GM18517 (cell line): ENCODE results near the gene TBC1D22A.

Experiments
- ATAC-seq: cut with Tn5 transposase; IDR thresholded peaks from one replicate; pipeline ENCODE4 v1.9.1; 2021; ENCODE audit warnings: mild to moderate bottlenecking, moderate library complexity; ENCODE audit not compliant: unreplicated experiment

Gene TBC1D22A

DNA sequence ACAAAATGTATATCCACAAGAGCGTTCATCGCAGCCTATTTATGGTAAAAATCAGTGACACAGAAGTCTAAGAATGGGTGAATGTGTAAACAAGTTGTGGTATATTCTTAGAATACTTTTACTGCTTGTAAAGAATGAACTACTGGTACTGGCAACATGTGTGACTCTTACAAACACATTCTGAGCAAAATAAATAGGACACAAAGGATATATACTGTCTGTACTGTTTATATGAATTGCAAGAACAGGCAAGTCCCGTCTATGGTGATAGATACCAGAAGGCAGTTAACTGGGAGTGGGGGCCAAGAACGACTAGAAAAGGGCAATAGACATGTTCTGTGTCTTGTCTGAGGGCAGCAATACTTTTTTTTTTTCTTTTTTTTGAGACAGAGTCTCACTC lies 112.6 kb downstream of the TBC1D22A start:
- ATAC-seq: no peak

DNA sequence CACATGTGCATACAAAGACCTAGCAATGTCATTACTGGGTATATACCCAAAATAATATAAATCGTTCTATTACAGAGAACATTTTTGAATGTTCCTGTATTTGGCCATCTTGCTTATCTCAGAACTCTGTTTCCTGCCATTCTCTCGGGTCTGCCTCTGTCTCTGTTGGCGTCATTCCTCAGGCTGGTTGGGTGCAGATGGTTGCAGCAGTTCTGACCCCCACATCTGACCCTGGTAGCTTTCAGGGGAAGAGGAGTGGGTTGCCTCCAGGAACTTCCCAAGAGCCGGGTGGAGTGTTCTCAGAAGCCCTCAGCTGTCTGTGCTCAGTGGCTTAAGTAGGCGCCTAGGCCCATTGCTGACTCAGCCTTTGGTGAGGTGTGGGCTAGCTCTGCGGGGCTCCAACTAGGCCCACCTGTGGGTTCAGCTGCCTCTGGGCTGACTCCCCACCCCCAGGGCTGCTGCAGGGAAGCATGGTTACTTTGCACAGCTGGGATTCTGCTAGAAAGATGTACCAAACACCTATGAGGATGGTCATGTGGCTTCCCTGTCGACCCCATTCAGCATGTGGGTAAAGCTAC lies 114.0 kb downstream of the TBC1D22A start:
- no peak for ATAC-seq

DNA sequence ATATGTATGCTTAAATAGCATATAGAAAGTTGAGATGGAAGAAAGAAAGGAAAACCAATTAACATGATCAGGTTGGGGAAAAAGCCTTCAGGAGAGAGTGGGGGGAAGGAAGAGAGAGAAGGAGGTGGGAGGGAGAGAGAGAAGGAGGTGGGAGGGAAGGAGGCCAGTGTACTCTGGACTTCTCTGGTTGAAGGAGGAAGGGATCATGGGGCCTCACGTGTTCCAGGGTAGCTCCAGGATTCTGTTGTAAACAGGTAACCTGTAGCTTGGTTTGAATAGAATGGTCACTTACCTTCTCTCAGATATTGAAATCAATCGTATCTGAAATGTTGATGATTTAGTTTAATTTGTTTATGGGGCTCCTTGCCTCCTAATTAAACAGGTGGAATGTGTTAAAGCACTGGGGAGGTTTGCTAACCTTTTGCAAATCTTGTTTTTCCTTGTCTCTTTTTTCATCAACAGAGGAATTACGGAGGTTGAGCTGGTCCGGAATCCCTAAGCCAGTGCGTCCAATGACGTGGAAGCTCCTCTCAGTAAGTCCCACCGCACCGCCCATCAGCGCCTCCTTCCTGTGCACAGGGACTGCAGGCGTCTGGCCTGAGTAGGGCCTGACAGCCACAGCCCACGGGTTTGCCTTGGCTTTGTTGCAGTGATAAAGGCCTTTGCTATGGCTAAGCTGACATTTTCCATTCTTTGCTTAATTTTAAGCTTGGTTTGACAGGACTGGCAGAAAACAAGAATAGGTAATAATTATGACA lies 115.9 kb downstream of the TBC1D22A start:
- ATAC-seq: no peak

DNA sequence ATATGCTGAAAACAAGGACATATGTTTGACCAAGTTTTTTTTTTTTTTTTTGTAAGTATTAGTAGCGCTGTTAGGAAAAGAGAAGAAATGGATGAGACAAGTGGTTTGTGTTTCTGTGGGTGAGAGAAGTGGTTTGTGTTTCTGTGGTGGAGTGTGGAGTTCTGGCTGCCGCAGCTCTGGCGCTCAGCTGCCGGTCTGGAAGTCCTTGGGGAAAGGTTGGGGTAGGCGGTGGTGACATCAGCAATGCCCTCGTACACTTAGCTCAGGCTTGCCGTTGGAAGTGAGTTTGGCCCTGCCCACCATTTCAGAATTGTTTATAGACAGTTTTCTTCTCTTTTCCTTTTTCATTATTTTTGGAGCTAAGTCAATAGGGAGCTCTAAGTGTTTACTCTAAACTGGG lies 116.6 kb downstream of the TBC1D22A start:
- no peak for ATAC-seq

DNA sequence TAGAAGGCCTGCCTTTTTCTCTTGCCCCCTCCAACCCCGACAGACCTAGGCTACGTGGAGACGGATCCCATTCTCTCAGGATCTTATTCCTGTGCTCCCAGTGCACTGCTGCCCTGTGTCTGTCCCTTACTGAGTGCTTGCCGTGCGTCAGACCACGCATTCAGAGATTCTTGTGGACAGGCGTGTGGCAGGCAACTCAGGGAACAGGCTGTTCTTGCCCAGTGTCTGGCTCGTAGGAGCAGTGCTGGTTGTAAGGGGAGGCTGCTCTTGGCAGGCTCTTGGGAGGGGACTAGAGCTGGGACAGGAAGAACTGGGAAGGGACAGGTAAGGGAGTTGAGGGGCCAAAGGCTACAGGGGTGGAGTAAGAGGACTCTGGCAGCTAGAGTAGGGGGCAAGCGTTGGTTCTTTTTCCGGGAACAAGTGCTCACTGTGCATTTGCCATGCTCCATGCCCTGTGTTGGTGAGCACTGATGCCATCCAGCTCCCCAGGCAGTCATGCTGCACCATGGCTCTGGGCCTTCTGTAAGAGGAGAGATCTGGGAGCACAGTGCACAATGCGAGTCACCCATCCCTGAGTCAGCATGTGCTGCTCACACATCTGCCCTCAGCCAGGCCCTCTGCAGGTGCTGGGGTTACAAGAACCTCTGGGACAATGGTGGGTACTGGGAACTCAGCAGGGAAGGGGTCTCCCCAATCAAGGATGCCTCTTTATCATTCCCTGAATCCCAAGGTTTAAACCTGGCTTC lies 119.1 kb downstream of the TBC1D22A start:
- no peak for ATAC-seq

DNA sequence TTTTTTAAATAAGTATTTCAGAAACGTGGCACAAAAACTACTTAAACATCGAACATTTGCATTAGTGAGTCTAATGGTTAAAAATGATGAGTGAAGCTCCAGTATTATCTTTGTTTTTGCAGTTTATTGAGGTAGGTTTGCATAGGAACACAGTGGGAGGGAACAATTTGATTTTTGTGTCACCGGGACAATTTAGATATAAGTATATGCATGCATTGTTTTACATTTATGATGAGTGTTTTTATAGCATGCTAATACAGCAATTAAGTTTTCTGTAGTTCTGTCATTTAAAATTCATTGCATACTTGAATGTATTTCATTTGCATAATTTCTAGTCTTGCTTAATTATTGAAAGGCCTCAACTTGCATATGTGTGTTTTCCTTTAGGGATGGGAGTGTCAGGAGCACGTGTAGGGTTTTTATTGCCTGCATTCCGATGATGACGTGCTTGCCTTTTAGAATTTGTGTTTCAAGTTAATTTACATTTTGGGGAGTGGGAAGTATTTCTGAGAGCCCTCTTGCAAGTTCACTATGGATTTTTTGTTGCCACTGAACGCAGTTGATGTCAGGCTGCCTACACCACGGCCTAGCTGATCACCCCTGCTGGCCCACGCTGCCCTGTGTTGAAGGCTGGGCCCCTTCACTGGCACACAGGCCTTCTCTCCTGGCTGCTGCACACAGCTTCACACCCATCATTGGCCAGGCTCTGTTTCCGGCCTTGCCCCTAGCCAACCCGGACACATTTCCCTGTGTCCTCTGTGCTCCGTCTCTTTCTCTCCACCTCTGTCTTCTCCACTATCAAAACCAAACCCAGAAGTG lies 120.9 kb downstream of the TBC1D22A start:
- no peak for ATAC-seq

DNA sequence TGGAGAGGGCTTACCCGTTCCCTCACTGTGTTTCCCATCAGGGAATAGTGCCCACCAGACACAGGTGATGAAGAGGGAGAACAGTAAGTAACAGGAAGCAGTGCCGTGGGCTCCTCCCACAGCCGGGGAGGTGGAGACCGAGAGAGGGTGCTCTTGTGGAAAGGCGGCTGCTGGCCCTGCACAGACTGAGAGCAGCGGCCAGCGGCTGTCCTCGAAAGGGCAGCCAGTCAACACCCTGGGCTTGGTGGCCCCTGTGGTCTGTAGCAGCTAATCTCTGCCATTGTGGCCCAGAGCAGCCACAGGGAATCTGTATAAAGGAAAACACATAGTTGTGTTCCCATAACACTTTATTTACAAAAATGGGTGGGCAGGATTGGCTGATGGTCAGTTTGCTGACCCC lies 121.9 kb downstream of the TBC1D22A start:
- ATAC-seq: no peak

DNA sequence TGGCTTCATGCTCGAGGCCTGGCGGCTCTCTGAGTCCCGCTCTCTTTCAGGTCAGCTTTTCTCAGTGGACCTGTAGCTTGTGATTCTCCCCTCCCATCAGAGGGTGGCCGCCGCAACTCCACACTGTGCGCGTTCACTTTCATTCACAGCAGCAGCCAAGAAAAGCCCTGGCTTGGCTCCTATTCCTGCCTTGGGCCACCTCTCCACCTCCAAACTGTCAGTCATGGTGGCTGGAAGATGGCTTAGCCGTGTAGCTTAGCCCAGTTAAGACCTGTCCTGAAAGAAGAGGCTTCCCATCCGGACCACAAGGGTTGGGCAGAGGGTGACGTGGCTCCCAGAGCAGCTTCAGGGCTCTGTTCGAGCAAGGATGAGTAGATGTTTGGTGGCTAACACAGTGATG lies 125.5 kb downstream of the TBC1D22A start:
- no peak for ATAC-seq

DNA sequence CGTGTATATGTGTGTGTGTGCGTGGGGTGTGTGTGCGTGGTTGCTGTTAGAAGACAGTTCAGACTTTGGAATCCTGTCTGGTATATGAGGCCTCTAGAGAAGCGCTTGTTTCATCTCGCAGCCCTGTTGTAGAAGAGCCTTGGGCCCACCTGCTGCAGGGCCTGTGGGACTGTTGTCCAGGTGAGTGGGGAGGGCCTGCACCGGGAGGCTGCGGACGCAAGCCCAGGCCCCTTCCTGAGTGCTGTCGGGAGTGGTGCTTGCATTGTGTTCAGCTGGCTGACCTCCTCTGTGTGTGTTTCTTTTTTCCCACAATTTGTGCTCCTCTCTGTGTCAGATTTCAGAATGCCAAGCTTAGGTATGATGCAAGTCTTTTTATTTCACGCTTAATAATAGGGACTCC lies 128.4 kb downstream of the TBC1D22A start:
- no peak for ATAC-seq

DNA sequence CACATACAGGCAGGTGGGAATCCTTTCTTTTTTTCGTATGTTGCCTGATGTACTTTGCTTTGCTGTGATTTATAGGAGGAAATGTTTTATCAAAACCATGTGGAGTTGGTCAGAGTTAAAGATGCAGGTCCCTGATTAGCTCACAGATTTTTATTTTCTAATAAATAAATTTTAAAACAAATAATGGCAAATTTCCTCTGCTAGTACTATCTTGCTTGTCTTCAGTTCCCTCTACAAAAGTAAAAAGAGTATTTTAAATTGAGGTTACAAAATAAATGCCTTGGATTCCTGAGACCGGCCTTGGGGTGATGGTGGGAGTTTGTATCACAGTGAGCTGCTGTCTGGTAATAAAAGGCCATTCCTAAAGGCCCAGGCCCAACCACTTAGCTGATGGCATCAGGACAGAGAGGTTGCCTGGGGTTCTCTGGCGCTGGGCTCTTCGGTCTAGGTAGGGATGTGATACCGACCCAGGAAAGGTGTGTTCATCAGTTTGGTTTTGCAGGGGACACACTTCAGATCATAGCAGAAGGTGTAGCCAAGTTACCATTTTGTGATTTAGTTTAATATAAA lies 129.0 kb downstream of the TBC1D22A start:
- ATAC-seq: no peak

DNA sequence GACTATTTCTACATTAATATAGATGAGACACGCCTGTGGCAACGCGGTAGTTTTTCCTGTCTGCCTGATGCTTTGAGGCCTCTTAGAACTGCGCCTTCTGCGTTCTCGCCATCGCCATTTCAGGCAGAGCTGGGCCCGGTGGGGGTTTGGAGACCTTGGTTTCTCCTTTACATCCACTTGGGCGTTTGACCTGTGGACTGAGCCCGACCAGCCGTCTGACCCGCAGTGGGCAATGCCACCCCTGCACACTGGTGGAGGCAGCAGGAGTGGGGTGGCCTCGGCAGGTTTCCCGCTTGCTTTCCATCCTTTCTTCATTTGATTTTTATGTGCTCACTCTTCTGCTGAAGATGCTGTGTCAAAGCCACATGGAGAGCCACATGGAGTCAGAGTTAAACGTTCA lies 130.4 kb downstream of the TBC1D22A start:
- no peak for ATAC-seq

DNA sequence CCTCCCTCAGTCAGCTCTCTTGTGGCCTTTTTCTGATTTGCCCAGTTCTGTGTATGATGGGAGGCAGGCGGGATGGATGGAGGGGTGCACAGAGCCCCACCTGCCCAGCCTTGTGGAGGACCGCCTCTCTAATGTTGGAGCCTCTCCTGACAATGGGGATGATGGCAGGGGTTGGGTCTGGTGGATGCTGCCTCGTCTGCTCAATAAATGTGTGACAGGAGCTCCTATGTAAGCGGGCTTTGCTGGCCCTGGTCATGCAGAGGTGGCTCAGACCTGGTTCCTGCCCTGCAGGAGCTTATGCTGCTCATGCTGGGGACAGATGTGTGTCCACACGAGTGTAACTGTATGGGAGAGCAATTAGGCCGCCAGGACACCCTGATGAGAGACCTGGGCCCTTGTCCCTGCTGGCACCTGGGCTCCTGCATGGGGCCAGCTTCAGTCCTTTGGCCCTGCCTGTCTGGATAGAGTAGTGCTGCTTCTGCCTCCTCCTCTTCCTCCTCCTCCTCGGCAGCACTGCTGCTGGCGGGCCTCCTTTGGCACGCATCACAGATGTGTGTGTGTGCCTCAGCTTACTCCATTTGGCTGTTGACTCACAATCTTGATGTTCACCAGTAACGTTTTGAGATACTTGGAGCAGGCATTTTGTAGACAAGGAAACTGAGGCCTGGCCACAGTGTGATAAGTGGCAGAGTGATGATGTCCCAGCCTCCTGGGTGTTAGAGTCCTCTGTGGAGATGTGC lies 131.0 kb downstream of the TBC1D22A start:
- no peak for ATAC-seq

DNA sequence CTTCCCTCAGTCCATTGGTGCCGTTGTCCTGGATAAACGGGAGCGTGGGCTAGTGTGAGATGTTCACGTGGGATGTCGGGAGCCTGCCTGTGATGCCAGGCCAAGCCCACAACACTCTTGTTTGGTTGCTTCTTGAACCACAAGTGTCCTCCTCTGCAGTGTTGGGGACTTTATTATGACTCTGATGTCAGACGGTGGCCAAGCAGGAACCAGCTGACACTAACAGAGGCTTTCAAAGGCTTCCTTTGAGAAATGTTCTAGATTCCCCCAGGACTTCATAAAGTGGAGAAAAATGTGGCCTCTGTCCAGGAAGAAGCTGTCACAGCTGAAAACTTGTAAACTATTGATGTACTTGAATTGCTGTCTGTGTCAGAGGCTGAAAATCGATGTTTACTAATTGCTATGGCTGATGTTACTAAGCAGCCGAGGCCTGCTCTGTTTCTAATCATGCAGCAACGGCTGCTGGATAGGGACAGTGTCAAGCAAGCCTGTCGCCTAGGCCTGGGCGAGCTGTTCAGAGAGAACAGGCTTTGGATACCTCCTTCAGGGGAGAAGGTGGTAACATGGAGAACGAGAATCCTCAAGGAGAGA lies 131.7 kb downstream of the TBC1D22A start:
- no peak for ATAC-seq

DNA sequence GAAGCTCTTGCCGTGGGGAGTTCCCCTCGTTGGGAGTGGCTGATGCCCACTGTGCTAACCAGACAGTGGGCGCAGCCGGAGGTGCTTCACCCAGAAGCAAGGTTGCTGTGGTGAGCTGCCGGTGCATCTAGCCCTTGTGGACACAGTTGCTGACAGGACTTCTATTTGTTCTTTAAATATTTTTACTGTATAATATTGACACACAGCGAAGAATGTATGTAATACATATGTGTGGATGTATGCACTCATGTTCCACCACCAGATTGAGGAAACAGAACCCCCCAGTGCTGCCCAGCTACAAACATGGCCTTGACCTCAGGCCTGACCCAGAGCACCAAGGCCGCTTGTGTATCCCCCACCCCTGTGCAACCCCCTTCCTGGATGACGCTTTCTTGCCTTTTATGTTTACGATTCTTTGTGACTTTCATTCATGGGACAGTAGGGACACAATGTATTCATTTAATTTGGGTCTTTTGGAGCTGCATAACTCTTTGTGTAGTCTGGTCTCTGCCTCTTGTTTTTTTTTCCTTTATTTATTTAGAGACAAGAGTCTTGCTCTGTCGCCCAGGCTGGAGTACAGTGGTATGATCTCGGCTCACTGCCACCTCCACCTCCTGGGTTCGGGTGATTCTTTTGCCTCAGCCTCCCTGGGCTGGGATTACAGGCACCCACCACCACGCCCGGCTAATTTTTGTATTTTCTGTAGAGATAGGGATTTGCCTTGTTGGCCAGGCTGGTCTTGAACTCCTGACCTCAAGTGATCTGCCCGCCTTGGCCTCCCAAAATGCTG lies 132.6 kb downstream of the TBC1D22A start:
- ATAC-seq: no peak

DNA sequence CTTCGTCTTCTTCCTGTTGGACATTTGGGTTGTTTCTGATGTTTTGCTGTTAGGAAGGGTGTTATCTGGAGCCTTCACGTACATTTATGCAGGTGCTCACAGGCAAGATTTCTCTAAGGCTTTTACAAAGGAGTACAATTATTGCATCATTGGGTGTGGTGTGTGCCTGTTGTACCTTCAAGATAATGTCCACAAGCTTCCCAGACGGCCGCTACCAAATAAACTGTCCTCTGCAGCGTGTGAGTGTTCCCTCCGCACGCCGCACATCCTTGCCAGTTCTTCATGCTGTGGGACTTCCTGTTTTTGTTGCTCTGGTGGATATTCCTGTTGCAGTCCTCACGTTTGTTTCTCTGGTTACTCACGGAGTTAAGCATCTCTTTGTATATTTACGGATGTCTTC lies 133.3 kb downstream of the TBC1D22A start:
- no peak for ATAC-seq

DNA sequence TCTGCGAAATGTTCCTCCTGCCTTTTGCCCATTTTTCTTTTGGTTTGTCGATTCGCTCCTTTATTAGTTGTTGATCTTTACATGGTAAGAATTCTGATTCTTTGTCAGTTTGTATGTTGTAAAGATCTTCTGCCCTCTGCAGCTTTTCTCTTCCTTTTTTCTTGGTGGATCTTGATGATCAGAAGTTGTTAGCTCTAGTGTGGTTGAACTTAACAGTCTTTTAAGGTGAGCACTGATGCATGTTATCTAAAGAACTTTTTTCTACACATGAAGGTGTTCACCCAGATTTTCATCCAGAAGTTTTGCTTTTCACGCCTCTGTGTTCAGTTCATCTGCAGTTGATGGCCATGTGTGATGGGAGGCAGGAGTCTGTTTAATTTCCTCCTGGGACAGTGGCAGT lies 133.7 kb downstream of the TBC1D22A start:
- no peak for ATAC-seq

DNA sequence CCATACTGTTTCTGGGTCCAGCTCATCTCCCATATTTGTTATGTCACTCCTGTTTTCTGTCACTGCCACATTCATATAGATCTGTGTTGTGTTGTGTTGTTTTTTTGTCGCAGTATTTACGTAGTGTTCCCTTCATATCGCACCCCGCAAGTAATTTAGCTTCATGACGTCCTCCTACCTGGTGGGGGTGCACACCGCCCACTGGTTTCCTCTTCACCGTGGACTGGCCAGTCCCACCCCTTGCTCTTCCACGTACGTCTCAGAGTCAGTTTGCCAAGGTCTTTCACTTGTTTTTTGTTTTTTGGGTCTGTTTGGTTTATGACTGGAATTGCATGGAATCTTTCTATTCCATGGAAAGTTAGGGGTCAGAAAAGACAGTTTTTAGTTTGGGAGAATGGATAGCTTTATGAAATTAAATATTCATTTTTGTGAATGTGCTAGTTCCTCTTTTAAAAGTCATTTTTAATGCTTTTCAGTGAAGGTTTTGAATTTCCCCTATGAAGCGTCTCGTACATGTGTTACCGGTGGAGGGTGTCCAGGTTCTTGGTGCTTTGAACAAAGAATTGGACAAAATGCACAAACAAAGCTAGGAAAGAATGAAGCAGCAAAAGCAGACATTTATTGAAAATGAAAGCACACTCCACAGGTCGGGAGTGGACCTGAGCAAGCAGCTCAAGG lies 134.3 kb downstream of the TBC1D22A start:
- ATAC-seq: no peak

DNA sequence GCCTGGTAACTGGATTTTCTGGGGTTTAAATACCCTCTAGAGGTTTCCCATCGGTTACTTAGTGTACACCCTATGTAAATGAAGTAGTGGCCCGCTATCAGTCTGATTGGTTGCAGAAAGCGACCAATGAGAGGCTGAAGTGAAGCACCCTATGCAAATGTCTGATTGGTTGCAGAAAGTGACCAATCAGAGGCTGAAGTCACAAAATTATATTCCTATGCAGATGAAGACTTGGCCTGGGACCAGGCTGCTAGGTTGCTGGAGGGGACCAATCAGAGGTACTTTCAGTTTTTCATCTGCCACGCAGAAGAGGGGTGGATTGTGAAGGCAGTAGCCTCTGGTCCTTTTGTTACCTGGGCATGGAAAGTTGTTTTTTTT lies 134.8 kb downstream of the TBC1D22A start:
- no peak for ATAC-seq

DNA sequence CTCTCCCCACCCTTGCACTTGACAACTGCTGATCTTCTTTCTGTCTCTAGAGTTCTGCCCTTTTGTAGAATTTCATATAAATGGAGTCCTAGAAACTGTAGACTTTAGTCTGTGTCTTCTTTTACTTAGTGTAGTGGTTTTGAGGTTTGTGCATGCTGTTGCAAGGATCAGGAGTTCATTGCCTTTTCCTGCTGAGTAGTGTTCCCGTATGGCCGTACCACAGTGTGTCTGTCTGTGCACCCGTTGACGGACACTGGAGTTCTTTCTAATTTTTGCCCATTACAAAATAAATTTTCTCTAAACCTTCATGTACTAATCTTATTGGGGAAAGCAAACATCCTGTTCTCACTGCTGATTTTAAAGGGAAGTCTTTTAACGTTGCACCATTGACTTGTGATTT lies 138.1 kb downstream of the TBC1D22A start:
- ATAC-seq: no peak
